ENCODE measurements around the gene MLLT1.

MLLT1 gene

DNA sequence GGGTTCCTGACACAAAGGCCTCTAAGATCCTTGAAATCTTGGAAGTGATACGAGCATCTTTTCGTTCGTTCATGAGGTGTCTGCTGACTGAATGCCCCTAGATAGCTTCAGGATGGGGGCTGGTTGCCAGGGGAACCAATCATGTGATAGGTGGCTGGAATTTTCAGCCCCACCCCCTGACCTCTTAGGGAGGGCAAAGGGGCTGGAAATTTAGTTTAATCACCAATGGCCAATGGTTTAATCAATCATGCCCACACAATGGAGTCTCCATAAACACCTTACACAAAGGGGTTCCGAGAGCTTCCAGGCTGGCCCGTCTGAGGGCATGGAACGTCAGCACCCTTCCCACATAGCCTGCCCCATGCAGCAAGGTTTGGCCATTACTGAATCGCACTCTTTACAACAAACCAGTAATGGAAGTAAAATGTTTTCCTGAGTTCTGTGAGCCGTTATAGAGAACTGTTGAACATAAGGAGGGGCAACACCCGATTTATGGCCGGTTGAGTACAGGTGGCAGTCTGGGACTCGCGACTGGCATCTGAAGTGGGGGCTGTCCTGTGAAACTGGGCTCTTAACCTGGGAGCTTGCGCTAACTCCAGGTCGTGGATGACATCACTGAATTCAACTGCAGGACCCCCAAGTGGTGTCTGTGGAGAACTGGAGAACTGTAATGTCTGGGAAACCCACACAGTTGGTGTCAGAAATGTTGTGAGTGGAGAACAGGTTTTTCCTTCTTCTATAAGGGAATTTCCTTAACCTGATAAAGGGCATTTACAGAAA lies 25.6 kb downstream of the MLLT1 start:
- no peak for DNase-seq

DNA sequence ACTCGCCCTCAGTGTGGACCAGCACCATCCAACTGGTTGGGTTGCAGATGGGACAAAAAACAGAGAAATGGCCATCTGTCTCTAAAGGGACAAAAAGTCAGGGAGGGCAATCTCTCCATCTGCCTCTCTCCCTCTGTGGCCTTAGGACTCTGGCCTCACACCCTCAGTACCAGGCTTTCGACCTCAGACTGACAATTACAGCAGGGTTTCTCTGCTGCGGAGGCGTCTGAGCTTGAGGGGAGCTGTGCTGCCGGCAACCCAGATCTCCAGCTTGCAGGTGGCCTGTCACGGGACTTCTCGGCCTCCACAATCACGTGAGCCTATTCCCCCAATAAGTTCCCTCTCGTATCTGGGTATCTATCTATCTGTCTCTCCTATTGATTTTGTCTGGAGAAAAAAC lies 27.7 kb downstream of the MLLT1 start:
- DNase-seq, result no peak

DNA sequence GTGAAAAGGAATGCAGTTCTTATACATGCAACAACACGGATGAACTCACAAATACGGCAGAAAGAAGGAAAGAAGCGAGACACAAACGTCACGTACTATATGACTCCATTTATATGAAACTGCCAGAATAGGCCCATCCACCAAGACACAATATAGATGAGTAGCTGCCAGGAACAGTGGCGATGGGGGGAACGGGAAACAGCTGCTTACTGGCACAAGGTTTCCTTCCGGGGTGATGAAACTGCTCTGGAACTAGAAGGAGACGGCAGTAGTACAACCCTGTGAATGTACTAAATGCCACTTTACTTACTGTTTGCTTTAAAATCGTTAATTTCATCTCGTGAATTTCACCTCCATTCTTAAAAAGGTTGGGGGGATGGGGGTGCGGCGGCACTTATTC lies 28.9 kb downstream of the MLLT1 start:
- no peak for DNase-seq

DNA sequence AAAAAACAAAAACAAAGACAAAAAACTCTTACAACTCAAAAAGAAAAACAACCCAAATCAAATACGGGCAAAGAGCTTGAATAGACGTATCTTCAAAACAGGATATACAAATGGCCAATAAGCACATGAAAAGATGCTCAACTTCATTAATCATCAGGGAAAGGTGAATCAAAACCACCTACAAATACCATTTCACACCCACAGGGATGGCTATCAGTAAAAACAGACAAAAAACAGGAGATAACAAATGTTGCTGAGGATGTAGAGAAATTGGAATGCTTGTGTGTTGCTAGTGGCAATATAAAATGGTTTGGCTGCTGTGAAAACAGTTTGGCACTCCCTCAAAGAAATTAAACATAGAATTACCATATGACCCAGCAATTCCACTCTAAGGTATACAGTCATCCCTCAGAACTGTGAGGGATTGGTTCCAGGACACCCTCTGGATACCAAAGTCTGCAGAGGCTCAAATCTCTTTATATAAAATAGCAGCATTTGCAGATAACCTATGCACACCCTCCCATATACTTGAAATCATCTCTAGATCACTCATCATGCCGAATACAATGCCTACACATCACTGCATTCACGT lies 29.7 kb downstream of the MLLT1 start:
- no peak for DNase-seq

DNA sequence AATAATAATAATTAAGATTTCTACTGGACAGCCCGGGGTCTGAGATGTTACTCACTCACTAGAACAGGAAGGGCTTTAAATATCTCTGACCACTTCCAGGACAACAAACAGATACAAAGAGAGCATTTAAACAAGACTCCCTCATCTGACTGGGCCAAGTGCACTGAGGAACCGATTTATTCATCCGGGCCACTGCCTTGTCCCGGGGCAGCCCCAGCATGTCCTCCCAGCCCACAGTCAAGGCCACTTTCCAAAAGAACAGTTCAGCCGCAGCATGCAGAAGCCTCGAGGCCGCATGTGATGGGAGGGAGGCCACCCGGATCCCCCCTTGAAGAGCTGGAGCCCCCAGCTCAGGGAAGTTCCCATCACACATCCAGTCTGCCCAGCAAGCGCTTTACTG lies 30.5 kb downstream of the MLLT1 start:
- DNase-seq, result no peak

DNA sequence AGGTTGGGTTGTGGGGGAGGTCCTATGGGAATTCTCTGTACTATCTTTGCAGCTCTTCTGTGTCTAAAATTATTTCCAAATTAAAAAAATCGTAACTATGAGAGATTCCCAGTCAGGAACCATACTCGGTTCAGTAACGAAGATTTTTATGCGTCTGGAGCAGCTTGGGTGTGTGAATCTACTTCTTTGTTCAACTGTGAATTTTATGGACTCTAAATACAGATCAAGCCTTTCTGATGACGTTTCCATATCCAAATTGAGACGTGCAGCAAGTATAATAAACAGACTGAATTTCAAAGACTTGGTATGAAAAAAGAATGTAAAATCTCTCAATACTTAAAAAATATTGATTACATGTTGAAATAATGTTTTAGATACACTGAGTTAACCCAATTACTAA lies 30.9 kb downstream of the MLLT1 start:
- DNase-seq, result no peak

DNA sequence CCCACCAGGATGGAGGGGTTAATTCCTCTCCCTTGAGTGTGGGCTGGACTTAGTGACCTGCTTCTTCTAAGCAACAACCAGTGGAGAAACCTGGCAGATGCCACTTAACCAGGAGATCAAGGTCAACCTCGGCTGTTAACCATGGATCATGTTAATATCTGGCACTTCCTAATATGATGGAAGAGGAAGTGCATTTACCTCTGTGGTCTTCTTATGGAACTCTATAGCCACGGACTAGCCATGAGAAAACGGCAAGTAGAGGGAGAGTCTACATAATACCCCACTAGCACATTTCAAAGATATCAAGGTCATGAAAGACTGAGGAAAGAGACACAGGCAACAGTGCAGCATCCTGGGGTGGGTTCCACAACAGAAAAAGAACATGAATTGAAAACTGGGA lies 31.4 kb downstream of the MLLT1 start:
- no peak for DNase-seq

DNA sequence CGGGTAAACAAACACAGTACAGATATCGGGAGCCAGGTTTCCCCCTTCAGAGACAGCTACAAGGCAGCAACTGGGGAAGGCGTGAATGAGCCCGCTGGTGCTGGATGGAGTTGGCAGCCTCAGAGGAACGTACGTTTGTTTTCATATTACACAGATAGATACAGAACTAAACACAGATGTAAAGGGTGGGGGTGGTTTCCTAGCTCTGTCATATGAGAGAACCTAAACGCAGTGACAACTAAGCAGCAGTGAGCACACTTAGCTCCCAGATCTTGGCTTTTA lies 32.8 kb downstream of the MLLT1 start:
- no peak for DNase-seq

DNA sequence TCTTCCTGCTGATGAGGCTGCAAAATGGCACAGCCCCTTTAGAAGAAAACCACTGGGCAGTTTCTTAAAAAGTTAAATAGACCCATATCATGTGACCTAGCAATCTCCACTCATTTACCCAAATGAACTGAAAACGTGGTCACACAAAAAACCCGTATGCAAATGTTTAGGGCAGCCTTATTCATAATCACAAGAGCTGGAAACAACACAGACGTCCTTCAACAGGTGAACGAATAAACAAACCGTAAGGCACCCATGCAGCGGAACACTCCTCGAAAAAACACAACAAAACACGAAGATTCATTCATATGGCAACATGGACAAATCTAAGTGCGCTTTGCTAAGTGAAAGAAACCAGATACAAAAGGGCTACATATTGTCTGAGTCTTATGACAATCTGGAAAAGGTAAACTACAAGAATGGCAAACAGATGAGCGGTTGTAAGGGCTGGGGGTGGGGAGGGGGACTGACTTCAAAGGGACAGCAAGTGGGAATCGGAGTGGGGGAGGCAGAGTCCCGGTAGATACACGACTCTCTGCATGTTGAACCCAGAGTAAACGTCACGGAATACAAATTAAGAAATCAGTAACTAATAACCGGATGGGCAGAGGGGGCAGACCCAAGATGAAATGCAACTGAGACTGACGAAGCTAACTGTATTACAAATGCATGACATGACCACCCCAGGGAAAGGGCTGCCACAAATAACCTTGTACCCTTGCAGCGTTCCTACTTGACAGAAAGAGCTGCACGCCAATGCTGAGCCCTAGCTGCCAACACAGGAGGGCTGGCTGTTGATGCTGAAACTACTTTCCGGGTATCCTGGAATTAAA lies 33.4 kb downstream of the MLLT1 start:
- no peak for DNase-seq

DNA sequence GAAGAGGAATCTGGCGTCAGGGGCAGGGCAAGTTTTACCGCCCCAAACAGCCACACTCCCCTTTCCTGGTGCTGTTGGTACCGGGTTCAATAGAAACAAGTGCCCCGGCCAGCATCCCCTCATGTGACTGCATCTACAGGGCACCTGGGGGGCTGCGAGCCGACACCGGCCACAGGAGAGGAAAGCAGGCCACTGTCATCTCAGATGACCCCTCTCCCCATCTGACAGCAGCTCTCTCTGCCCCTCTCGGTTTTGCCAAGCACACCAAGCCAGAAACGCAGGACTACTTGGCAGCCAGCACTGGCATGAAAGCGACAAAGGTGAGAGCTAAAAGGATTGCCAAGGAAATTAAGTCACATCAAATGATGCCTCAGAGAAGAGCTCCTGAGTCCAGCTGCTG lies 37.1 kb downstream of the MLLT1 start:
- DNase-seq, result no peak

DNA sequence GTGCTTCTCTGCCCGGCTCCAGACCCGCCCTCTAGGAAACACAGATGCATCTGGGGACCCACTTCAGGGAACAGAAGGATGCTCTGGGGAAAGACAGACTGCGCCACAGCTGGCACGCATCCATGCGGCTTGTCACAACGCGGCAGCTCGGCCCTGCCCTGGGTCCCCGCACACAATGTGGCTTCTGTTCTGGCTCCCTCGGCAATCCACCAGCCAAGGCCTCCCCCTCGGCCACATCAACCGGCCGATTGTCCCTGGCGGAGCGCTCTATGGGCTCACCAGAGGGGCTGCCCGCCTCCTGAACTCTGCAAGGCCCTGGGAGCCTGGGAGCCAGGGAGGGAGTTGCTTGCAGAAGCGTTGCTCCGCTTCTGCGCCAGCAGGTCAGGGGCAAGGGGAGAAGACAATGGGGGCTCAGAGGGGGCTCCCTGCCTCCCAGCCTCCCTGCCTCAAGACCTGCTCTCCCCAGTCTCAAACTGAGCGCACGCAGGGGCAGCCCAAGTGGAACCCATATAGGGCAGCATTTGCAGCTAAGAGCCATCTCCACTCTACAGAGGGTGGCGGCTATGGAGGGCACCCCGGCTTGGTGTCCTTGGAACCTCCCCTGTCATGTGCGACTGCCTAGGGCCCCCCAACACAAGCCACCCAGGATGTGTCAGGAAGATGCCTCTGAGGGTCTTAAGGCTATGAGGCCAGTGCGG lies 37.9 kb downstream of the MLLT1 start:
- DNase-seq, result no peak

DNA sequence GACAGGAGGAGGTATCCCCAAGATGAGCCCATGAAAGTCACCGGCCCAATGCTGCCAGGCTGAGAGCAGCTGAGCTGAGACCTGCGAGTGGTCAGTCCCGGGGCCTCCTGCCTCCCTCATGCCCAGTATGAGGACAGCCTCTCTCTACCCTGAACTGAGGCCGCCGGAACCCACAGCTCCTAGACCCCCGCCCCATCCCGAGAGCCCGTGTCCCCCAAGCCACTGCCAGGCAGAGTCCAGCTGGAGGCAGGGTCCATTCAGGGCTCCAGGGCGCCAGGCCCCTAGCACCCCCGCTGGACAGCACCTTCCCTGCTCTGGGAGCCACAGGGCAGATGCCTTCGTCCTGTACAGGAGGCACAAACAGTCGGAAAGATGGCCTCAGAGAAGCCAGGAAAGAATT lies 38.7 kb downstream of the MLLT1 start:
- DNase-seq, result no peak

DNA sequence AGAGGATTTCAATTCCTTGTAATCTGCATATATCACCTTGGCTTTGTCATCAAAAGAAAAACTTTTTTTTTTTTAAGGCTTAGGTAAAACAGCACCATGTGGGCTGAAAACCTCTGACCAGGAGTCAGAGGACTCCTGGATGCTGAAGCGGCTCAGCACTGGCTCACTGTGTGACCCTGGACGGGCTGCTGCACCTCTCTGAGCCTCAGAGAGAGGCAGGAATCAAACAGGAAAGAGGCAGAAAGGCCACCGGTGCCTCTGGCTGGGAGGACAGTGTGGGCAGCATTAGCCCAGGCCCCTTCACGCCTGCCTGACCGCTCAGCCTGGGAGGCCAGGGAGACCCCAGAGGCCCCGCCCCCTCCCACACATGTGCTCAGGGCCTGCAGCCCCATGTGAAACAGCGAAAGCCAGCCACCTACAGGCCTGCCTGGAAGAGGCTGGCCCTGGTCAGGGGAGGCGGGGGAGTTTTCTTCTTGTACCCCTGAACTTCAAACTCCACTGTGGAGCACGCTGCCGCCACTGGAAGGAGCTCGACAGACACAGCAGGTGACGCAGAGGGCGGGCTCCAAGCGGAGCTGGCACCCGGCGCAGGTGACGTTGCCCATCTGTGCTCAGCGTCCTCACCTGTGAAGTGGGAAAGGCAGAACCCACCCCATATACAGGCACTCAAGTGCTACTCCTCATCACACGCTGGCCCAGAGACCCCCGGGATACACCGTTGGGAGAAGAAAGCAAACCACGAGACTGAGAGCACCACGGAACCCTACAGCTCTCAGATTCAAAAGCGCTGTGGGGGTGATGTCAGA lies 39.7 kb downstream of the MLLT1 start:
- no peak for DNase-seq

DNA sequence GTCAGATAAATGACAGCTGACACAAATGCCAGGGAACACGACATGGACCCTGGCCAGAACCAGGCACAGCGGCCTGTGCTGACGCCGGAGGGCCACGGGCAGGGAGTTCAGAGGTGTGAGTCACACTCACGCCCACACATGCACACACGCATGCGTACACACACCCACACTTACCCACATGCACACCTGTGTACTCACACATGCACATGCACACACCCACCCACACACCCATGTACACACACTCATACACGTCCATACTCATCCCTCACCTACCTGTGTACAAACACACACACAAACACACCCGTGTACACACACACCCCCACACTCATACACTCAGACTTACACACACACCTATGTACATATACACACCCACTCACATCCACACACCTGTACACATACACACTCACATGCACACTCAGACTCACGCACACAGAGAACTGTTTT lies 40.4 kb downstream of the MLLT1 start:
- no peak for DNase-seq

DNA sequence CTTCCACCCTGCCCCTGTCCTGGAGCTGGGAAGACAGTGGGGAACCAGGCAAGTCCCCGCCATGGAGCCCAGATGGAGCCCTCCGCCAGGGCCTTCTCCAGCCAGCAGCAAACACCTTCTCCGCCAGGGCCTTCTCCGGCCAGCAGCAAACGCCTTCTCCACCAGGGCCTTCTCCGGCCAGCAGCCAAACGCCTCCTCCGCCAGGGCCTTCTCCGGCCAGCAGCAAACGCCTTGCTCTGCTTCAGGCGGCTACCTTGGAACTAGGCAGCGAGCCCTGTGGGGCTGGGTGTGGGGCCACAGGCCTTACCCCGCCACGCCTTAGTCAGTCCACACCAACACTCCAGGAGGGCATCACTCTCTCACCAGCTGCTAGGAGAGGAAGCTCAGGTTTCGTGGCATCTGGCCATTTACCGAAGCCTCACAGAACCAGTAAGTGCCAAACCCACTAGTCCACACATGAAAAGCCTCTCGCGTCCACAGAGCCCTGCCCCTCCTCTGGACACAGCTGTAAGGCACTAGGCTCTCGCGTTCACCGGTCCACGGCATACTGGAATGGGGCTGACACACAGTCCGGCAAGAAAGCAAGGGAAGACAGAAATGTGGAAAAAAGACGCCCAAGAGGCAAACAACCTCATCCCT lies 41.0 kb downstream of the MLLT1 start:
- DNase-seq, result no peak

DNA sequence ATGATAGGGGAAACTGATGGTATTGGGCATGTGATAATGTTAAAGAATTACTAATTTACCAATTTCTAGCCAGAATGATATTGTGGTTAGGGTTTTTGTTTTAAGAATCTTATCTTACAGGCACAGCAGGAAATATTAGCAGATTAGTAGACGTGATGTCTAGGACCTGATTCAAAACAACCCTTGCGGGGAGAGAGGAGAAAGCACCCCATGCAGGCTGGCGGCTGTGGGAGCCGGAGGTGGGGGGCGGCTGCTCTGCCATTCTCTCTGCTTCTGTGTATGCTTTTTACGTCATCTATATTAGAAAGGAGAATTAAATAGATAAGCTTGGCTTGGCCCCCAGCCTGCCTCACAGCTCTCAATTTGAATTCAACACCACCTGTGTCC lies 41.5 kb downstream of the MLLT1 start:
- DNase-seq, result no peak

DNA sequence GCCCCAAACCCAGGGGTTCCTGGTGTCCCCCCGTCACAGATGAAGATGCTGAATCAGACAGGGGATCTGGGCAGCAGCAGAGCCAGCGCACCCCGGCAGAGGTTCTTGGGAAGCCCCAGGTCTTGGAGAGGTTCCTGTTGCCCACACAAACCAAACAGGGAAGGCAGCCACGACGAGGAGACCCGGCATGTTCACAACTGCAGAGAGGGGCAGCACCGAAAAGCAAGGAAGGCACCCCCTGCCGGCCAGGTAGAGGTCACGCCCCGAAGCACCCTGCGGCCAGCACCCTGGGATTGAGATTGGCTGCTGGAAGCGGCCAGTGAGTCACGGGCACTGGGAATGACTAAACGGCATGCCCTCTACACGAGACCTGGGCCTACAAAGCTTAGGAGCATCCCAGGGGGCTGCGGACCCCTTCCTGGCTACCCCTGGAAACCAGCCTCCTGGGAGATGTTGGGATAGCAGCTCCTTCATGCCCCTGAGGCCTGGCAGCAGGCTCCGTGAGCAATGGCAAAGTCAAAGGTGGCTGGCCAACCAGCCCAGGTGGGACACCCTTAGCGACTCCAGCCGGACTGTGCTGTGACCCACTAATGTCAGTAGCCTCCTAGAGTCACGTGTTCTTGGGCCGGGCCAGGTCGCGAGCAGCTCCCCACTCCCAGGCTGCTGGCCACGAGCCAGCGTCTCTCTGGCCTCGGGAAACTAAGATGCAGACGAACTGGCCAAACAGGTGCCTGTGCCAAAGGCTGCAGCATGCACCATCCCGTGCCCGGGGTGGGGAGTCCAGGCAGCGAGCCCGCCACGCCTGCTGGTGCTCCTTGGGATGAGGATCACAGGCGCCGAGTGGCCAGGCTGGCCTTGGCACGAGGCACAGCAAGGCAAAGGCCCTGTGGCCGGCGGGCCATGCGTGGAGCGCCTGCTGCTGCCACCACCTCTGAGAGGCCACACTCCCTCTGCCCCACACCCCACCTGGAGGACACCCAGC lies 43.2 kb downstream of the MLLT1 start:
- no peak for DNase-seq

DNA sequence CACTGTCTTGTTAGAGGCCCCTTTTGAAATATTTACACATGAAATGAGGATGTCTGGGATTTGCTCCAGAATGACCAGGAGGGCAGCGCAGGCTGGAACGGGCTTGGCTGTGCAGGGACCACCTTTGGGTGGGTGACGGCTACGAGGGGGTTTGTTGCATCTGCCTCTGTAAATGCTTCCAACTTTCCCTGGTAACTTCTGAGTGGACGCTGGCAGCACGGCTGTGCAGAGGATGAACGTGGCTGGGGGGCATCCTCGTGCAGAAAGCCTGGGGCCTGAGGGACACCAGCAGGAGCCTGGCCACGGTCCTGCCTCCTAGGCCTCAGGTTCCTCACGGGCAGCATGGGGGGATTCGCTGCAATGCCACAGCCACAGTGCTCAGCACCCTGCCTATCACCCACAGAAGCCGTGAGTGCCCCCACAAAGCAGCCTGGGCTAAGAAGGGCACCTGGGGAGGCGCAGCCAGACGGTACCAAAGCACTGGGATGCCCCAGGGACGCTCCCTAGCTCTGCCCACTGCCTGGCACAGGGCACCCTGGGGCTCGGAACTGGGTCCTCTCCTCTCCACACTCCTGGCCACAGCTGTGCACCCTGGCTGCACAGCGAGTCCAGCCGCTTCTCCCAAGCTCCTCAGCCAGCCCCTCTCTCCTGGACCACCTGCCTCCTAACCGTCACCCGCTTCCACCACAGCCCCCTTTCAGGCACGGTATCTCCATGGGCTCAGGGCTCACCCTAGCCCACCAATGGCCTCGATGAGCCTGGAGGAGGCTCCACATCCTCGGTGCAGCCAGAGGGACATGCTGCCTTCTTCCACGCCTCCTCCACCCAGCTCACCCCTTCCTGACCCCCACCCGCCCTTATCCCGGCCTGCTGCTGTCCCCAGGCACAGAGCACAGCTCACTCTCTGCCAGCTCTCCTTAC lies 44.5 kb downstream of the MLLT1 start:
- no peak for DNase-seq

DNA sequence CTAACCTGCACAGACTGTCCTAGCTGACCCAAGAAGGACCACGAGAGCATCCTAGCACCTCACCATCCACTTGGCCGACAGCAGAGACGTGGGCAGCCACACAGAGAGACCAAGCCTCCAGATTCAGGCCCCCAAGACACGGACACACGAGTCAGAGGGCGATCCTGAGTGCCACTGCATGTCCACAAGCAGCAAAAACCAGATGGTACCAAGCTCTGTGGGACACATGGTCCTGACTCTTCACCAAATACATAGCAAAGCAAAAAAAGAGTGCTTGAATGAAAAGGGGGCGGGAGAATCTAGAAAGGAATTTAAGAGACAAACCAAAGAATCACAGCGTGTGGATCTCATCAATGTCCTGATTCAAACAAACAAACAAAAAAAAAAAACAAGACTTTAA lies 45.2 kb downstream of the MLLT1 start:
- DNase-seq, result no peak
